NCI-H1048 (cell line): ENCODE data around the gene CAMKK2.
"Not testable (repeated sequence)": the region's sequence is repeated elsewhere in the genome, so short reads cannot be mapped to it uniquely, and the experiment has no call there.

Source experiments
- DNase-seq: peaks from one replicate; lab custom pipeline; 2025; lab: John Stamatoyannopoulos, UW

CAMKK2 gene

DNA sequence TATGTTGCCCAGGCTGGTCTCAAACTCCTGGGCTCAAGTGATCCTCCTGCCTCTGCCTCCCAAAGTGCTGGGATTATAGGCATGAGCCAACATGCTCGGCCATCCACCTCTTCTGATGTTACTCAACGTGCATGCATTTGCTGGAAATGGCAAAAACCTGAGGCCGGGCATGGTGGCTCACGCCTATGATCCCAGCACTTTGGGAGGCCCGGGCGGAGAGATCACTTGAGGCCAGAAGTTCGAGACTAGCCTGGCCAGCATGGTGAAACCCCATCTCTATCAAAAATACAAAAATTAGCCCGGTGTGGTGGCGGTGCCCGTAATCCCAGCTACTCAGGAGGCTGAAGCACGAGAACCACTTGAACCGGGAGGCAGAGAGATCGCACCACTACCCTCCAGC lies 1.9 kb upstream of the CAMKK2 start:
- not testable (repeated sequence) for DNase-seq

DNA sequence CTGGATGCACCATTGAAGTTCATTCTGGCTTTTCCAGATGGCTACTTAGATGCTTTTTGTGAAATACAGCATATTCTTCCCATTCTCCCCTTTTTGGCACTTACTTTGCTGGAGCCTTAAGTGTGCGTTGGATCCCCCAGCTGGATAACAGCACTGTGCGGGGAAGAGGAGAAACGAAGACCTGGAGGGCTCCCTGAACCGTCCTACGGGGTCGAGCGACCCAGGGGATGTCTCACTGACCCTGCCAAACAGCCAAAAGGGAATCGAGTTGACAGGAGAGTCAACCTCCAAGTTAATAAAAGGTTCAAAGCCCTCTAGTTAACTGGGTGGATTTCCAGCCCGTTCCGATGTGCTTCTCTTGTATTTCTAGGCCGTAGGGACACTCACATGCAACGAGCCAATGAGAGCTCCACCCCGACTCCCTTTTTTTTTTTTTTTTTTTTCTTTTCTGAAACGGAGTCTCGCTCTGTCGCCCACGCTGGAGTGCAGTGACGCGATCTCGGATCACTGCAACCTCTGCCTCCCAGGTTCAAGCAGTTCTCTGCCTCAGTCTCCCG lies 1.0 kb upstream of the CAMKK2 start:
- no peak for DNase-seq

DNA sequence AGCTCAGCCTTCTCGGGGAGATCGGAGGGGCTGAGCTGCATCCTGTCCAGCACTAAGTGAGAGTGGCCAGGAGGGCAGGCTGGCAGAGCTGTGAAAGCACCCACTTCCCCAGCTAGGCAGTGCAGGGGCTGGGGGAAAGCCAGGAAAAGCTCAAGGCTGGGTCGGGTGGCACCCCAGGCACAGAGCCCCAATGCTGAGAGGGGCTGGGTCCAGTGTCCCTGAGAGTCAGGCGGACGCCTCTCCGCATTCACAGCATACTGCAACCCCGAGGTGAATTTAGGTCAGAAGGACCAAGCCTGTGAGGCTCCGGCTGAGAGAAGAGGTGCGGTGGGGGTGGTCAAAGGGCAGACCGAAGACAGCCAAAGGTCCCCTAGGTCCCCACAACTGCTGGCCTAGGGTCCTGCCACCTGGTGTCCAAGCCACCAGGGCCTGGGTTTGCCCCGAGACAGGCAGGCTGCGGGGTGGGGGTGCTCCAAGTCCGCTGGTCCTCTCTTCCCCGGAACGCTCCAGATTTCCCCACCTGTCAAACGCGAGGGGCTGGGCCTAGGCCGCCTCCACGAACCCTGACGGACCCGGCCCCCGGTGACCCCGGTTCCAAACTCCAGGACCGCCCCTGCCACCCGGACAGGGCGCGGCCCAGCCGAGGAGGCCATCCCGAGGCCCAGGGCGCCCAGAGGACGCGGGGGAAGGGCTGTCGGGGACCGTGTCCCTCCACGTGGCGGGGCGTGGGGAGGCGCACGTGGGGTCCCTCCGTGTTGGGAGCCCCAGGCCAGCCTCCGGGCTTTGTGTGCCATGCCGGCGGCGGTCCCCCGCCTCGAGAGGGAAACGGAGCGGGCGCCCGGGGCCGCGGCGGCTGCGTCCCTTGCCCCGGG lies 527 bp downstream of the CAMKK2 start:
- DNase-seq = no peak

DNA sequence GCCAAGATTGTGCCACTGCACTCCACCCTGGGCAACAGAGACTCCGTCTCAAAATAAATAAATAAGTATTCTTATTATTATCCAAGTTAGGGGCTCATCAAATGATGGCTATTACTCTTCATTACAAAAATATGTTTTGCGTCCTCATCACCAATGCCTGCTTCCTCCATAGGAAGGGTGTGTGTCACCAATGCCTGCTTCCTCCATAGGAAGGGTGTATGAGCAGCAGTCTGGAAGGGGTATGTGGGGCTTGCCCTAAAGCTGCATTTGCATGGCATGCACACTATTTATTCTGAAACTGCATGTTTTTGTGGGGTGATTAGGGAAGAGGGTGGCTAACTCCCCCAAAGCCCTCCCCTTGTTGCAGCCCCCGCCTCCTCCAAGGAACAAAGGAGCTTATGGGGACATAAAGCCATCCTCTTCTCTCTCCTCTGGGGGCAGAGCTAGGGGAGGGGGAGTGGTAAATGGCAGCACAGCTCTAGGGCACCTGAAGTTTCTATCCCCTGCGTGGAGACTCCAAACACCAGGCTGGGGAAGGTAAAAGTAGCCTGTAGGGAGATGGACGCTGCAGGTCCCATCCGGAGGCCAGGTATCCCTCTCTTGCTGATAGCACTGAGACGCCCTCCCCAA lies 1.3 kb downstream of the CAMKK2 start:
- DNase-seq = no peak

DNA sequence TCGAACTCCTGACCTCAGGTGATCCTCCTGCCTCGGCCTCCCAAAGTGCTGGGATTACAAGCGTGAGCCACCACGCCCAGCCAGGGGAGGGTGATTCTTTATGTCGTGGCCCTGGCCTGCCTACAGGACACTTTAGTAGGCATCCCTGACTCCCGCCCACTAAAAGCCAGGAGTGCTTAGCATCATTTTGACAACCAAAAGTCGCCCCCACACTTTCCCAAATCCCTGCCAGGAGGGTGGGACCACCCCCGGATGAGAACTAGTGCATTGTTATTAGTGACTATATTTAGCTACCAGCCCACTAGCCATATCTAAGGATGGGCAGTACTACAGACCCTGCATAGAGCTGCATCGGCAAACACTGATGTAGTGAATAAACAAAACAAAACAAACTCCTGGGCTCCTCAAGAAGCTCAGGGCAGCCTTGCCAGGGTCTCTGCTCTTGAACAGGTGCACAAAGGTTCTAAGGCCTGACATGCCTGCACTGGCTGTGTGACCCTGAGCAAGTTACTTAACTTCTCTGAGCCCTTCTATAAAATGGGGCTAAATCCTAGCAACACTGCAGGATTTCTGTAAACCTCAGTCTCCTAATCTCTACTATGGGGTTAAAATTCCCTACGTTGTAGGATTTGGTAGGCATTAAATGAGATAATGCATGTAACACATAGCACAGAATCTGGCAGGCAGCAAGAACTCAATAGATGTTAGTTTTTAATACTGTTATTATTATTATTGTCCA lies 2.2 kb downstream of the CAMKK2 start:
- no peak for DNase-seq

DNA sequence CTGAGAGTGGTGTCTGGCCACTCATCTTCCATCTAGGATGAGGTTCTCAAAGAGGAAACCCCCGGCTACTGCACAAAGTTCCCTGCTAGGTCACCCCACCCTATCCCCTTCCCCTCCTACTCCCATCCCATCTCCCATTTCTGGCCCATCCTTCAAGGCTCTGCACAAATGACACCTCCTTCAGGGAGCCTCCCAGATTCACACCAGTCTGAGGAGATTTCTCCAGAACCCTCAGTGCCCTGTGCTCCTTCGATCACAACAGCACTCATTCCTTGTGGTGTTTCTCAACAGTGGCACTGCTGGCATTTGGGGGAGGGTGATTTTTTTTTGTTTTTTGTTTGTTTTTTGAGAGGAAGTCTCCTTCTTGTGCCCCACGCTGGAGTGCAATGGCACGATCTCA lies 2.9 kb downstream of the CAMKK2 start:
- DNase-seq = no peak

DNA sequence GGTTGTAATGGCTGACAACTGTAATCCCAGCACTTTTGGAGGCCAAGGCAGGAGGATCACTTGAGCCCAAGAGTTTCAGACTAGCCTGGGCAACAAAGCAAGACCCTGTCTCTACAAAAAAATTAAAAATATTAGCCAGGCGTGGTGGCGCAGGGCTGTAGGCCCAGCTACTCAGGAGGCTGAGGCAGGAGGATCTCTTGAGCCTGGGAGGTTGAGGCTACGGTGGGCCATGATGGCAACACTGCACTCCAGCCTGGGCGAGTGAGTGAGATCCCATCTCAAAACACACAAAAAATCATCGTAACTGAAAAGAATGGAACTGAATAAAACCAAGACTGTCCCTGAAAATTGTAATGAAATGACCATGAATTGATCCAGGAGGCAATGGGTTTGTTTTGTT lies 6.1 kb downstream of the CAMKK2 start:
- no peak for DNase-seq

DNA sequence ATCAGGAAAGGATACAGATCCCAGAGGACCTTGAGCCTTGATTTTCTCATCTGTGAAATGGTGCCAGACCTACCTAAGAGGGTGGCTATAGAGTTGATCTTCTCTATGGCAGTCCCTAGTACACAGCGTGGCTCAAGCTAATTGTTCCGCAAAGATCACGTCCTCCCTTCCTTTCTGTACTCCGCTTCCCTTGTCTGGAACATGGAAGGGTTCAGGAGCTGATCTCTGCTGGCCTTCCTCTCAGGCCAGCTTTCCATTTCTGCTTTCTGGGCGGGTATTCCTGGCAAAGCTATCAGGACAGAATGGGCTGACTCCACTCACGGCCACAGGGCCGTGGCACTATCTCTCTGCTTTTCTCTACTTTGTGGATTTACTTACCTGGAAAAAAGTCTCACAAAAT lies 6.5 kb downstream of the CAMKK2 start:
- no peak for DNase-seq

DNA sequence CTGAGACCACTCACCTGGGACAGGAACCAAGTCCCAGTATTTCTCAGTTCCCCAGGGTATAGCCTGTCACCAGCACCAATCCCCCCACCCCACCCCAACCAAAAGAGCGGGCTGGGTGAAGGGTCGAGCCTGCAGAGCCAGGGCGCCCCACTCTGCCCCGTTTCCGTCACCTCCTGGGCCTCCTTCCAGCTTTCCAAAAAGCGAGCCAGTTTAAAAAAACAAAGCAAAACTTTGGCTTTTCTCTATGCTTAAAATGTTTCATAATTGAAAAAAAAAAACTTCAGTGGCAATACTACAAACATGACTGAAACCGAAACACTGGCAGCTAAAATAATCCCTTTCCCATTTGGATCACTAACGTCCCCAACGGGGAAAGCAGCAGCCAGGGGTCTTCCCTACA lies 7.5 kb downstream of the CAMKK2 start:
- DNase-seq = no peak

DNA sequence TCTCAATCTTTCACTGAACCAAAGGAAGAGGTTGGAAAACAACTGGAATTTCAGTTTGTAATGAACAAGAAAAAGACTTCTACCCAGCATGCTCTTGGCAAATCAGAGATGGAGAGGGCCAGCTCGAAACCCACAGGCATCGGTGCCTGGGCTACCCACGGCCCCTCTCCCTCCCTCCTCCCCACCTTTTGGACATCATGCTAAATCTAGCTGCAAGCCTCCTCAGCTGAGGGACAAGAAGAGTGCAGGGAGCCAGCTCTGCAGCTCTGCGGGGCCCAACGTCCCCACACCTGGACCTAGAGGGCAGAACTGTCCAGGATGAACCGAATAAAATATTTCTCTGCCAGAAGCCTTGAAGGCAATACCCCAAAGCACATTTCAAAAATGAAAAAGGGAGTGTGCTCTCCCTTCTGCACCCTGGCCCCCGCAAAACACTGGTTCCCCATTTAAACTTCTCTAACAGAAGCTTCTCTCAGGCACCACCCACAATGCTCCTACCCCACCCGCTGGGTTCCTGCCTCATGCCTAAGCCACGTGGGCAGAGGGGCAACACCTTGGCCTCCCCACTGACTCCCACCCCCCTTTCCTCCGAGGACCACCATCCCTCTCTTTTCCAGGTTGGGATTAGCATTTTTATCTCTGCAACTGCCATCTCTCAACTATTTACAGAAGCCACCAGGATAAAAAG lies 8.2 kb downstream of the CAMKK2 start:
- DNase-seq = no peak

DNA sequence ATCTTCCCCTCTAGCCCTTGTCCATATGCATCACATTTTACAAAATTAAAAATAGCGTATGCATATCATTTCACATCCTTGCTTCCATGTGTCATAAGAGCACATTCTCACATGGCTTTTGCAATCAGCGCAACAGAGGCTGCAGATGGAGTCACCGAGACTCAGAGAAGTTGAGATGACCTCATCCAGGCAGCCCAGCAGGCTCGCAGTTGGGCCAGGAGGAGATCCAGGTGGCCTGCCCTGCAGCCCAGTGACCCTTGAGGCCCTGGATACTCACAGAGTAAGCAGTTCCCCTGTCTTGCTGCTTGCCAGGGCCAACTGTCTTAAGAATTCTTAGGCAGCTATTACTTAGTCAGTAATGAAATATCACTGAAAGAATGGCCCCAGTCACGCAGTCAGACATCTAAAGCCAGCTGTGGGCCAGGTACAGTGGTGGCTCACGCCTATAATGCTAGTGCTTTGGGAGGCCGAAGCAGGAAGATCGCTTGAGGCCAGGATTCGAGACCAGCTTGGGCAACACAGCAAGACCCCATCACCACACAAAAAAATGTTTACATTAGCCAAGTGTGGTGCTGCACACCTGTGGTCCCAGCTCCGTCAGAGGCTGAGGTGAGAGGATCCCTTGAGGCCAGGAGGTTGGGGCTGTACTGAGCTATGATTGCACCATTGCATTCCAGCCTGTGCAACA lies 9.1 kb downstream of the CAMKK2 start:
- no peak for DNase-seq

DNA sequence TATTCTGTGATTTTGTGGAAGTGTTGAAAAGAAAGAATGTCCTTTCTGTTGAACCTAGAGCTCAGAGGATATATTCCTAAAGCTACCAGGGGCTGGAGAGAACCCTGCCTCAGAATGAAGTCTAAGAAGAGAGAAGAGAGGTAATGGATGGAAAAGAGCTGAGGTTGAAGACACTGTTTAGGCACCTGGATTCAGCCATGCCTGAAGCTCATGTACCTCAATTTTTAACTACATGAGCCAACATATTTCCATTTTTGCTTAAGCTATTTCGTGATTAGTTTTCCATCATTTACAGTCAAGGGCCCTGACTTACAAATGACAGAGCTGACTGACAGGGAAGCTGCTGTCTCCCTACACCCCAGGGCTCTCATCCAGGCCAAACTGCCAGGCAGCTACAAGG lies 10.7 kb downstream of the CAMKK2 start:
- no peak for DNase-seq

DNA sequence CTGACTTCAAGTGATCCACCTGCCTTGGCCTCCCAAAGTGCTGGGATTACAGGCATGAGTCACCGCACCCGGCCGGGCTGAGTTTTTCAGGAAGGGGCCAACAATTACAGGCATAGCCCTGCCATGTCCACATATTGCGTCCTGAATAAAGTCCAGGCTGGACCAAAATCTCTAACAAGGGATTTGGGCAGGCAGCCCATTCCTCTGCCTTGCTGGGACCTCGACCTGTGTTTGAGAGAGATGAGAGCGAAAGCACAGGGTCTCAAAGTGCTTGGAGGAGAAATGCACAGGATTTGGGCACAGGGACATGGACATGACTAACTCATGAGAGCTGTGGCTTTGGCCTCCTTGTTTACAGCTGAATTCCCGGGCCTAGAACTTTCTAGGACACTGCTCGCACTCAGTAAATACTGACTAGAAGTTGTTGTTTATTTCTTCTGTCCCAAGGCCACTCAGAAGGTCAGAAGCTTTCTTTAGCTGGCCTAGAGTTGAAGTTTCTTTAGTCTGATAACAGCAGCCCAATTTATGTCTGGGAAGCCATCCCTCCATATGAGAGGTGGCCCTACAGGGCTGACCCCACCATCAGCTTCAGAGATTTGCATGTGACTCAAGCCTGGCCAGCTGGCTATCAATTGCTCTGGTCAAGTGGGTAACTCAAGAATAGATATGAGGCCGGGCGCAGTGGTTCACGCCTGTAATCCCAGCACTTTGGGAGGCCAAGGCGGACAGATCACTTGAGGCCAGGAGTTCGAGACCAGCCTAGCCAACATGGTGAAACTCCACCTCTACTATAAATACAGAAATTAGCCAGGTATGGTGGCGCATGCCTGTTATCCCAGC lies 11.7 kb downstream of the CAMKK2 start:
- DNase-seq = no peak

DNA sequence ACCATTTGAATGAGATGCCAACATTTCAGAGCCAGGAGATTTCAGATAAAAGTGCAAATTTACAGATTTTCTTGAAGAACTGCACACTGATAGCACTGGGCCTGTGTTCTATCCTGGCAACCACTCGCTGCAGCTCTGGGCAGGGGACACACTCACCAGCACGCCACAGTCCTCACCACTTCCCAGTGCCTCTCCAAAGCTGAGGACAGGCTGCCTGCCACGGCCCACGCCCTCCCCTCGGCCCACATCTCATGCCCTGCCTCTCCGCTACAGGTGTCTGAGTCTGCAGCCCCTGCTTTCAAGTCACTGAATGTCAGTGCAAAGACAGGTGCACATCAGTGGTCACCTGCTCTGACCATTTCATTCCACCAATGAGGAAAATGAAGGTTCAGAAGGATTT lies 12.7 kb downstream of the CAMKK2 start:
- no peak for DNase-seq

DNA sequence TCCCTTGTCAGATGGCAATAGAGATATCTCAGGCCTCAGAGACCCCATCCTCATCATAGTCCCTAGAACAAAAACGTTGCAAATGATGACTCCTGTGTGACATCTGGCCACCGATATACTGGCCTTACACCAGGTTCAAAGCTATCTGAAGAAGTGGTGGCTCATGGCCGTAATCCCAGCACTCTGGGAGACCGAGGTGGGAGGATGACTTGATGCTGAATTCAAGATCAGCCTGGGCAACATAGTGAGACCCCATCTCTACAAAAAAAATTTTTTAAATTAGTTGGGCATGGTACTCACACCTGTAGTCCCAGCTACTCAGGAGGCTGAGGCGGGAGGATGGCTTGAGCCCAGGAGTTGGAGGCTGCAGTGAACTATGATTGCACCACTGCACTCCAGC lies 13.1 kb downstream of the CAMKK2 start:
- DNase-seq = no peak

DNA sequence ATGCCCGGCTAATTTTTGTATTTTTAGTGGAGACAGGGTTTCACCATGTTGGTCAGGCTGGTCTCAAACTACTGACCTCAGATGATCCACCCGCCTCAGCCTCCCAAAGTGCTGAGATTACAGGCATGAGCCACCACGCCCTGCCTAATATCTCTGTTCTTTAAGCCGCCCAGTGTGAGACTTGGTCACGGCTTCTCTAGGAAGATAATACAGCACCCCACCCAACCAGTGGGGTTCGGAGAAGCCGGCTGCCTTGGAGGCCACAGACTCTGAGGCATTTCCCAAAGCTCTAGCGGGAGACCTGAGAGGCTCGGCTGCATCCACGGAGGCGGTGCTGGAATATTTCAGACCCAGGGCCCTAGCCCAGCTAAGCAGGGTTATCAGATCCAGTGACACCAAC lies 13.6 kb downstream of the CAMKK2 start:
- DNase-seq = not testable (repeated sequence)

DNA sequence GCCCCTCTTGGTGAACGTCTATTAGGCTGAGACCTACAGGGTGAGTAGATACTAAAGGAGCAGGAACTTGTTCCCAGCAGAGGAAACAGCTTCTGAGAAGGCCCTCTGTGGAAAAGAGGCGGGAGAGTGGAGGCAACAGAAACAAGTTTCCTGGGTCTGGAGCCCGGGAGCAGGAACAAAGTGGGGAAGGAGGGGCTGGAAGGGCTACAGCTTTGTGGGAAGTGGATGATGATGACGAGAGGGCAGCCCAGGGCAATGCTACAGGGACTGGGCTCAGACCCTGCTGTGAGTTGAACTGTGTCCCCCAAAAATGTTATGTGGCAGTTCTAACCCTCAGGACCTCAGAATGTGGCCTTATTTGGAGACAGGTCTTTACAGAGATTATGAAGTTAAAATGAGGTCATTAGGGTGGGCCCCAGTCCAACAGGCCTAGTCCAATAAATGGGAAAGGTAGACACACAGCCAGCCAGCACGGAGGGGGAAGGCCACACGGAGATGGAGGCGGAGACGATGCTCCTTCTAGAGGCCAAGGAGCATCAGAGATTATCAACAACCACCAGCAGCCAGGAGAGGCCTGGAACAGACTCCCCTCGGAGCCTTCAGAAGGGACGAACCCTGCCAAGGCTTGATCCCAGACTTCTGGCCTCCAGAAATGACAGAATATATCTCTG lies 14.3 kb downstream of the CAMKK2 start:
- DNase-seq = no peak

DNA sequence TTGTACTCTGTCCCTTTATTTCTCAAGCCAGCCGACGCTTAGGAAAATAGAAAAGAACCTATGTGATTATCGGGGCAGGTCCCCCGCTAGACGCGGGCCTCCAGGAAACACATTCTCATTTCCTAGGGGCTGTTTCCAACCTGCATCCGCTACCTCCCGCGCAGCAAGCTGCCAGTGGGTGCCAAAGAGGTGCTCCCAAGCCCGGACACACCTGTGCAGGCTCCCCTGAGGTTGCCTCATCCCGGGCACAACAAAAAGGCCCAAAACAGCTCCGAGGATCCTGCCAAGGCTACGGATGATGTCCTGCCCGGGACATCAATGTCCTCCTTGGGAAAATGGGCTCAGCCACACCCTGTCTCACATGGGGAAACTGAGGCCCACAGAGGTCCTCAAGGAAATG lies 15.4 kb downstream of the CAMKK2 start:
- not testable (repeated sequence) for DNase-seq

DNA sequence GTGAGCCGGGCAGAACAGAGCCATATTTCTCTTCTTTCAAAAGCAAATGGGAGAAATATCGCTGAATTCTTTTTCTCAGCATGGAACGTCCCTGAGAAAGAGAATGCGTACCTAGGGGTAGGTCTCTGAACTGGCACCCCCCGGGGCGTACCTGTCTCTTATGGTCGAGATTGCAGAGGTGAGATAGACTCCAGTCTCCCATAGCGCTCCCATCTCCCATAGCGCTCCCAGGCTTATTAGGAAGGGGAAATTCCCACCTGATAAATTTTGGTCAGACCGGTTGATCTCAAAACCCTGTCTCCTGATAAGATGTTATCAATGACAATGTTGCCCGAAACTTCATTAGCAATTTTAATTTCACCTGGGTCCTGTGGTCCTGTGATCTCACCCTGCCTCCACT lies 16.0 kb downstream of the CAMKK2 start:
- DNase-seq = not testable (repeated sequence)

DNA sequence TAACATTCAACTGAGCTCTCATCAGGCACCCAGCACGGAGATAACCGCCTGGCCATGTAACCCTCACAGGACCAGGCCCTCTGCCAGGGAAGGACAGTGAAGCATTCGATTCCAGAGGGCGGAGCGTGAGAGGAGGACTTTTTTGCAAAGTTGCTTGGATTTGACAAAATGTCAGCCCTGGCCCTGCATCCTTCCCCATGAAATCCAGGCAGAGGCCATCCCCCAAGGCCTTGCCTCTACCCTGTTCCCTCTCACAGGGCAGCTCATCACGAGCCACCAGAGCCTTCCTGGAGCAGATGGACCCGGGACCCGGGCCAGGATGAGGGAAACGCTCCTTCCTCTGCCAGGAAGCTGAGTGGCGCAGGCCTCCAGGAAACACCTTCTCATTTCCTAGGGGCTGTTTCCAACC lies 17.0 kb downstream of the CAMKK2 start:
- DNase-seq = no peak
